COLO829 (cell line): Measurements from ENCODE around the gene TTYH1.

ENCODE experiments used
- DNase-seq: peaks from one replicate; pipeline ENCODE4 v3.0.0; 2012; ENCODE audit warnings: low spot score

Gene TTYH1

GRCh38 chr19:54482889-54483288 is 67.6 kb downstream of the TTYH1 start:
- DNase-seq, result no peak

- DNase-seq, result no peak
These were observed 69.2 kb downstream of the TTYH1 start for GRCh38 chr19:54484451-54484850.

GRCh38 chr19:54485851-54486250 is 70.6 kb downstream of the TTYH1 start:
- no peak for DNase-seq
